ENCODE results near the gene FKBP5.

Gene FKBP5

DNA sequence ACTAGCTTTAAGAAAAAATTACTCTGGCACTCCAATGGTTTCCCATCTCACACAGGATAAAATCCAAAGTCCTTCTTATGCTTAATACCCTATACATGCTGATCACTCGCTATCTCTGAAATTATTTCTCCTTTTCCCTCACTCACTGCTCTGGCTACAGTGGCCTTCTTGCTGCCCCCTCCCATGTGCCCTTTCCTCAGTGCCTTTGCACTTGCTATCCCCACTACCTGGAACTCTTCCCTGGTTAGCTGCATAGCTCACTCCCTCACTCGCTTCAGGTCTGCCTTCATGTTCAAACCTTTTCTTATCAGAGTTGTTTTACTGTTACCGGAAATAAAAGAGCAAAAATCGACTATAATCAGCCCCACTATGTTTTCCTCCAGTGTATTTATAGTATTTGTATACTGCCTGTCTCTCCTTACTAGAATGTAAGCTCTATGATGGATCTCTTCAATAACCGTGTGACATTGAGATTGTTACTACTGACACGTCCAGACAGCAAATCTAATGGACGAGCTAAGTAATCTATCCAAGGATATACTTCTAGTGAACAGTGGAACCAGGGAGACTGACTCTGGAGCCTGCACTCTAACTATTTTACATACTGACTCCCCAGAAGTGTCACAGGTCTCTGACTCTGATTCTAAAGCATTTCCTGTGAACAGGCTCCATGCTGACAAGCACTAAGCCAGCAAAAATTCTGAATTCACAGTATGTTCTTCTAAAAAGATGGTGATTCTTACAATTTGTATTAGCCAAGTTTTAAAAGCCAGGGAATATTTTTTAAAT, 25.1 kb downstream of the FKBP5 start:
- peak; percentile 24 for DNase-seq (ENCODE audit: low read depth)

DNA sequence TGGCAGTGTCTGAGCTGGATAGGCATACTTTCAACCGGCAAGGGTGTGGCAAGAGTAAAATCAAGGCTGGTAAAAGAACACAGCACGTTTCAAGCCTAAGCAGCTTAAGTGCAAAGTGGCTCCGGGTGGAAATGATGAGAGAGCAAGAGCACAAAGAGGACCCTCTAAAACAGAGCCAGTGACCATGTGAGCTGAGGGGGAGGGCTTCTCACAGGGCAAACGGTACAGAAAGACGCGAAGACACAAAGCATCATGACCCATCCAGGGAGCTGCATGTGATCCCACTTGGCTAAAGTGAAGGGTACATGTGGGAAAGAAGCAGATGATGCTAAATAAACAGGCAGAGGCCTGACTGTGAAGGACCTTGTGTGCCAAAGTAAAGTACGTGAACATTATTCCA, 25.7 kb downstream of the FKBP5 start:
- no peak for DNase-seq (ENCODE audit: low read depth)

DNA sequence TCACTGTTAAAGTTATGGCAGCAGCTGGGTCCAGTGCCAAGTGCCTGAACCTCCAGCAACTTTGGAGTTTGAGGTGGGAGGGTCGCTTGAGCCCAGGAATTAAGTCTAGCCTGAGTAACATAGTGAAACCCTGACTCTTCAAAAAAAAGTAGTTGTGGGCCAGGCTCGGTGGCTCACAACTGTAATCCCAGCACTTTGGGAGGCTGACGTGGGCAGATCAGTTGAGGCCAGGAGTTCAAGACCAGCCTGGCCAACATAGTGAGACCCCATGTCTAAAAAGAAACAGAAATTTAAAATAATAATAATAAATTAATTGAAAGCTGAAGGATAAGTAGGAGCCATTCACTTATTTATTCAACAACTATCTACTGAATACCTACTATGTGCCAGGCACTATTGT, 33.8 kb downstream of the FKBP5 start:
- DNase-seq (ENCODE audit: low read depth), result no peak

DNA sequence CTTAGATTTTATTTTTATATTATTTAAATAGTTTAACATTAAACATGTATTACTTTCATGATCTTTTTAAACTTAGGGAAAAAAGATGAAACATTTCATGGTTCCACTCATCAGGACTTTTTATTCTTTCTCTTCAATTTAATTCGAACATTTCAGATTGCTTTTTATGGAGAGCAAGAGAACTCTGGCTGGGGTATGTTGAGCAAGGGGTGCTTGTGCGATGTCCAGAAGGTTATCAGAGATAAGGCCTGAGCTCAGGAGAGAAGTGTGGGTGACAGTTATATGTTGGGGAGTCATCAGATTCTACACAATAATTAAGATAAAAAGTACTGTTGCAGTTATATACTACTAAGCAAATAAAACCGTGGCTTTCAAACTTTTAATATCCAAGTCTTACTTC, 37.5 kb downstream of the FKBP5 start:
- DNase-seq (ENCODE audit: low read depth), result no peak

DNA sequence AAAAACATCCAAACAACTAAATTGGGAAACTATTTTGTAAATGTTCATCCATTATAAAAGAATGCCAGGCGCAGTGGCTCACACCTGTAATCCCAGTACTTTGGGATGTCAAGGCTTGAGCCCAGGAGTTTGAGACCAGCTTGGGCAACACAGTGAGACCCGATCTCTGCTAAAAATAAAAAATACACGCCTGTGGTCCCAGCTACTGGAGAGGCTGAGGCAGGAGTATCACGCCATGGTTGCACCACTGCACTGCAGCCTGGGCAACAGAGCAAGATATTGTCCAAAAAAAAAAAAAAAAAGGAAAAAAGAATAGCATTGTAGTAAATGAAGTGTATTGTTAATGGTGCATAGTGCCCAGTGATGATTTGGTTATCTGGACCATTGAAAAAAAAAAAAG, 38.7 kb downstream of the FKBP5 start:
- no peak for DNase-seq (ENCODE audit: low read depth)

DNA sequence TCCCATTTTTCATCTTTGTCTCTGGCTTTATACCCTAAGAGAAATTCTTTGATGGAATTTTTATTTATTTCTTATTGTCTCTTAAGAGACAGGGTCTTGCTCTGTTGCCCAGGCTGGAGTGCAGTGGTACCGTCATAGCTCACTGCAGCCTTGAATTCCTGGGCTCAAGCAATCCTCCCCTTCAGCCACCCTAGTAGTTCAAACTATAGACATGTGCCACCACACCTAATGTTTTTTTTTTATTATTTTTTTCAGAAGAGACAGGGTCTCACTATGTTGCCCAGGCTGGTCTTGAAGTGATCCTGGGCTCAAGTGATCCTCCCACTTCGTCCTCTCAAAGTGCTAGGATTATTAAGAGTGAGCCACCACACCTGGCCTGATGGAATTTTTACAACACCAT, 40.5 kb downstream of the FKBP5 start:
- DNase-seq (ENCODE audit: low read depth), result no peak

DNA sequence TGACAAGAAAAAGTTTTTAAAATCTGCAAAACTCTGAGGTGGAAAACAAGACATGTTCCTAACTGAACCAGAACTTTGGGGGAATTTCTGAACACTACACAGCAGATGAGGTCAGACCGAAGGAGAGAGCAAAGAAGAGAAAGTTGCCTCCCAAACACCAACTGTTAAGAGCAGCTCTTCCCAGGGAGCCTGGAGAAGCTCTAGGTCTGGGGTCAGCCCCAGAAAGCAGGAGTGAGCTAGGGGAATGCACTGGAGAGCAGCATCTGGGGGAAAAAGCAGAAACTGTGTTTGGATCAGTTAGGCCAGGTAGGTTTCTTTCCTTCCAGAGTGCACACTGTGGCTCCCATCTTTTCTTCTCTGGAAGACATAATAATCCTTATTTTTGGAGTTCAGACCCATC, 41.3 kb downstream of the FKBP5 start:
- DNase-seq (ENCODE audit: low read depth), result no peak

DNA sequence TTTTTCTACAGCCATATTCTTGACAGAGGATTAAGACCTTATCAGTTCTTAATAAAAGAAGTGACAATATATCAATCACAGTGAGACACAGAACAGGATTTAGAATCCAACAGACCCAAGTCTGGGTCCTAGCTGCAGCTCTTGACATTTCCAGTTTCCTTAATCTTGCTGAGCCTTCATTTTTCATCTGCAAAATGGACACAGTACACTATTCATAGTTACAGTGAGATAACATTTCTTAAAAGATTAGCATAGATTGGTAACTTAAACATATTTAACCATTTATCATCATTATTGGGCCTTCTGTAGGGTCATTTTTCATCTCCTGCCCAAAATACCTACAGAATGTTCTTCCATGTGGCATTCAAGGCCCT, 45.6 kb downstream of the FKBP5 start:
- no peak for DNase-seq (ENCODE audit: low read depth)

DNA sequence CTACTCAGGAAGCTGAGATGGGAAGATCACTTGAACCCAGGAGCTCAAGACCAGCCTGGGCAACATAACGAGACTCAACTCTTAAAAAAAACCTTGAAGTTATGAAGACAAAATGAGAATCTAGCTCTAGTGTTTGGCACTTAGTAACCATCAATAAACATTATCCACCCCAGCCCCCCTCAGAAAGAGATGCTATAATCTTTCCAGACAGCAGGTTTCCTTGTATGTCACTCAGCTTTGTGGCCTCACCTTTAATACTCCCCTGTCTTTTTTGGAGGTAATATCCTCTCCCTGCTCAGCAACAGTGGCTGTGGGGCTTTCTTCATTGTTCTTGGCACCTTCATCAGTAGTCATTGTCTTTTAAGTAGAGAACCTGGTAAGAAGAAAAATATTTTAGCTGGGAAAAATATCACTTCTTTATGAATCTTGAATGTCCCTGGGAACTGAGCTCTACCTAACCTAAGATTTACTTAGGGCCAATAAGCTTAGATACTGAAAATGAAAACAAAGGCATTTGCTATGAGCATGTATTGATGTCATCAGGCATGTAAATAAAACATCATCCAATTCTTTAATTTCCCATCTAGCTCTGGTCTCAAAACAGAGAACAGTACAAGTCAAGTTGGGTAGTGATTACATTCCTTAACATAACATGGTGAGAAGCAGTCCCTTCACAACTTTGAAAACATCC, 46.1 kb downstream of the FKBP5 start:
- peak; percentile 35 for DNase-seq (ENCODE audit: low read depth)

DNA sequence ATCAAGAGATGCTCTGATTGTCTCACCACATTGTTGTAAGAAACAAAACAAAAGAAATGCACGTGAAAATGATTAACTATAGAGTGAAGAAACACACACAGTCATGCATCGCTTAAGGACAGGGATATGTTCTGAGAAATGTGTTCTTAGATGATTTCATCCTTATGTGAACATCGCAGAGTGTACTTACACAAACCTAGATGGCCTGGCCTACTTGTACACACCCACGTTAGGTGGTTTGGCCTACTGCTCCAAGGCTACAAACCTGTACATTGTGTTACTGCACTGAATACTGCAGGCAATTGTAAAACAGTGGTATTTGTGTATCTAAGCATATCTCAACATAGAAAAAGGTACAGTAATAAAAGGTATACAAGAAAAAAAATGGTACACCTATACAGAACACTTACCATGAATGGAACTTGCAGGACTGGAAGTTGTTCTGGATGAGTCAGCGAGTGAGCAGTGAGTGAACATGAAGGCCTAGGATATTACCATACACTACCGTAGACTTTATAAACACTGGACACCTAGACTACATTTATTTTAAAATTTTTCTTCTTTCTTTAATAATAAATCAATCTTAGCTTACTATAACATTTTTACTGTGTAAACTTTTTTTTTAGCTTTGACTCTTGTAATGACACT, 48.6 kb downstream of the FKBP5 start:
- DNase-seq (ENCODE audit: low read depth), result peak; percentile 89

DNA sequence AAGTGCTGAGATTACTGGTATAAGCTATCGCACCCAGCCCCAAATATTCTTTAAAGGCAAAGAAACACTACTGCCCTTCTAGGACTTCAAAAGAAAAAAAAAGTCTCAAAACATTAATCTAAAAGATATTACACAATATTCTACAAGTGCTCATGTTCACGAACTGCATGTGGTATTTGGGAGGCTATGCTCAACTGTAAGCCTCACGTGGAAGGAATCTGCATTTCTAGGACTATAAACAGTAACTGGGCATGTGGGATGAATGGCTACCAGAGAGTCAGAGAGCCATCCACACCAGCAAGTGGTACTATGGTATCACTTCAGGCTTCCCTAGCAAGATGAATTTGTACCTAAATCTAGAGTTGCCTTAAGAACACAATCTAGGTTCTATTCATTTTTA, 50.0 kb downstream of the FKBP5 start:
- DNase-seq (ENCODE audit: low read depth), result peak; percentile 34

DNA sequence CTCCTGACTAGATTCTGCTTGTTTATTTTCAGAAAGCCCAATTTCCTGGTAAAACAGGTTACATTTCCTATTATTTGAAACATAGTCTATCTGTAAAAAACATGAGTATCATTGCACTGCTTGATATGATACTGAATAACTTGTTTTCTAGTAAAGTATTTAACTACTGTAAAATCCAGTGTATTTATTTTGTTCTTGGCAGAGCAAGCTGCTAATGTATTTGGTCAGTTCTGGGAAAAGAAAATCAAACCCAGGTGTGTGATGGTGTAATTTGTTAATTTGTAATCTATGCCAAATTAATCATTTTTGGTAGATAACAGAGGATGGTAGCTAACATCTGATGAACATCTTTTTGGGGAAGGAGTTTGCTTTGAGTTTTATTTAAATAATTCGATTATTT, 50.8 kb downstream of the FKBP5 start:
- DNase-seq (ENCODE audit: low read depth), result peak; percentile 40

DNA sequence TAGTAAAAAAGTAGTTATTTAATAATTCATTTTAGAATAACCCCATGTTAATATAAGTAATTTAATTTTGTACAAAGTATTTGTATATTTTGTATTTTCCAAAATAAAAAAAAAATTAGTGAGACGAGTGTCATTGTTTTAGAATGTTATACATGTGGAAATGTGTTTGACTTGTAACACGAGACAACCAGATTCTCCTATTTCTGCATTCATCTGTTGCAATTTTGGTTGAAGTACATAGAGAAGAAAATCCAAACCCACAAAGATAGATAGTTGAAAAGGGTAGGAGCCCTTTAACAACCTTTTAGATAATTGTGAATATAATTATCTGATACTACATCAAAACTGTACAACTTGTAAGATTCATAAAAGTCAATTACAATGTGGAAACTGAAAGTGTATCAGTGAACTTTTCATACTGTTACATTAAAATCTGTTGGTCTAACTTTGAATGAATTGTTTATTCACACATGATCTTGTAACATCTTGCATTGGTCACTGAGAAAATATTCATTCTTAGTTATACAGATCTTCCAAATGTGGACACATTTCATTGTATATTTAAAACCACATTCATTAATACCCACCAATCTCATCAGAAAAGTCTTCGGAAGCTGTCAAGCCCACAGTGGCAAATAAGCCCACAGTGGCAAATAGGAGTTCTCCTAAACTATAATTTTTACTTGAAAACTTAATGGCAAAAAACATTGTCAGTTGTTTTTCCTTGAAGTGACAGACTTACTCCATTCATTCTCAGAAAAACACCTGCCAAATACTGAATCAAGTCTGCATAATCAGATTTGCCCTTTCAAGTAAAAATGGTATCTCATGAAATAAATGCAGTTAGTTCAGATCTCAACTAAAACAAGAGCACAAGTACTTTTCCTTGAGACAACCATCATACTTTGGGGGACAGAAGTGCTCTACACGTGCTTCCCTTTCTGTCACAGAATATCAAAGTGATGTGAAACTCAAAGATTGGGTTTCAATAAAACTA, 52.8 kb downstream of the FKBP5 start:
- DNase-seq (ENCODE audit: low read depth), result peak; percentile 73

DNA sequence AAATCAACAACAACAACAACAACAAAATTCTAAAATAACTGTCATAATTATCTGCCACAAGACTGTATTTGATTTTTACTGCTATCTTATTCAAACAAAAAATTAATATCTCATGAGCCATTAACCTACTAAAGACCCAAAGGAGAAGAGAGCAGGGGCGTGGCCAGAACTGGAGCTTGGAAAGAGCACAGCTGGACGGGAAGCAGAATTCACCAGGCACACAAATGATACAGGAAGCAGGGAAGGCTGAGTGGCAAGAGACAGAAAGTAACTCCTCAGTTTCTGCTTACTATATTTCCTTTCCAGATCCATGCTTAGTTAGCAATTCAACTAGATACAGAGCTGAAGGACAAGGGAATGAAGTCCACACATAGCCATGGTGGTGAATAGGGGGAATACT, 54.4 kb downstream of the FKBP5 start:
- no peak for DNase-seq (ENCODE audit: low read depth)

DNA sequence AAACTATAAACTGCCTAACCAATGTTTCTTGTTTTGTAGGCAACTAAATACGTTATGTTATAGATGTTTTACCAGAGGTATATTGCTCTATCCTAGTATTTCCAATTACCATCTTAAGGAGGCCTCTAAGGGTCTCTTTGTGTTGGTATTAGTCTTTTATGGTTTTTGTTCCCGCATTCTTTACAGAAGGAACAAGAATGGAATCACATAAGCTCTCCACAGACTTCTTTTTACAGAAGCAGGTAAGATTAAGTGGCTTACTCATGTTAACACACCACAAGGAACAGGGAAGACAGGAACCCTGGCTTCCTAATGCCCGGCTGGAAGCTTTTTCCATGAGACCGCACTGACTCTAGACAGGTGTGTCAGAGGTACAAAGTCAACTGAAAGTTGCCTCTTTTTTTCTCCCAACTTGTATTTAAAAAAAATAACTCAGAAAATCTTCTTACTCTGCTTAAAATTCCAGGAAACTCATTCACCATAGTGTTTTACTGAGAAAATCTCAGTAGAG, 55.1 kb downstream of the FKBP5 start:
- DNase-seq (ENCODE audit: low read depth), result no peak

DNA sequence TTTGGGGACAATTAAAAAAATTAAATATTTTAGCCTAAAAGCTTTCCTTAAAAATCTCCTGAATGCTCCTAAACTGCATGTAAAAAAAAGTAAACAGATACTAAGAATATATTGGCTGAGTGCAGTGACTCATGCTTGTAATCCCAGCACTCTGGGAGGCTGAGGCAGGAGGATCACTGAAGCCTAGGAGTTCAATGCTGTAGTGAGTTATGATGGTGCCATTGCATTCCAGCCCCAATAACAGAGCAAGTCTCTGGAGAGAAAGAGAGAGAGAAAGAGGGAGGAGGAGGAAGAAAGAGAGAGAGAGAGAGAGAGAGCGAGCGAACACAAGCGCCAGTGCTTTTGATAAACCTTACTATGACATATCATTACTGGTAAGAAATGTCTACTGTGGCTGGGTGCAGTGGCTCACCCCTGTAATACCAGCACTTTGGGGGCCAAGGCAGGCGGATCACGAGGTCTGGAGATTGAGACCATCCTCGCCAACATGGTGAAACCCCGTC, 58.8 kb downstream of the FKBP5 start:
- DNase-seq (ENCODE audit: low read depth), result no peak

DNA sequence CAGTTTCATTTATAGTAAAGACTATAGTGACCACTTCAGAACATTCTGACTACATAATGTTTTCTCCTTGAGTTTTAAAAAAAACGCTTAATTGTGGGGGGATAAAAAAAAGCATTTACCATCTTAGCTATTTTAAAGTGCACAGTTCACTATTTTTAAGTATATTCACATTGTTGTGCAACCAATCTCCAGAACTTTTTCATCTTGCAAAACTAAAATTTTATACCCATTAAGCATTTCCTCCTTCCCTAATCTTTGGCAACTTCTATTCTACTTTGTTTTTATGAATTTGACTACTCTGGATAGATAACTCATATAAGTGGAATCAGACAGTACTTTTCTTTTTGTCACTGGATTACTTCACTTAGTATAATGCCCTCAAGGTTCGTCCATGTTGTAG, 62.3 kb downstream of the FKBP5 start:
- DNase-seq (ENCODE audit: low read depth), result no peak

DNA sequence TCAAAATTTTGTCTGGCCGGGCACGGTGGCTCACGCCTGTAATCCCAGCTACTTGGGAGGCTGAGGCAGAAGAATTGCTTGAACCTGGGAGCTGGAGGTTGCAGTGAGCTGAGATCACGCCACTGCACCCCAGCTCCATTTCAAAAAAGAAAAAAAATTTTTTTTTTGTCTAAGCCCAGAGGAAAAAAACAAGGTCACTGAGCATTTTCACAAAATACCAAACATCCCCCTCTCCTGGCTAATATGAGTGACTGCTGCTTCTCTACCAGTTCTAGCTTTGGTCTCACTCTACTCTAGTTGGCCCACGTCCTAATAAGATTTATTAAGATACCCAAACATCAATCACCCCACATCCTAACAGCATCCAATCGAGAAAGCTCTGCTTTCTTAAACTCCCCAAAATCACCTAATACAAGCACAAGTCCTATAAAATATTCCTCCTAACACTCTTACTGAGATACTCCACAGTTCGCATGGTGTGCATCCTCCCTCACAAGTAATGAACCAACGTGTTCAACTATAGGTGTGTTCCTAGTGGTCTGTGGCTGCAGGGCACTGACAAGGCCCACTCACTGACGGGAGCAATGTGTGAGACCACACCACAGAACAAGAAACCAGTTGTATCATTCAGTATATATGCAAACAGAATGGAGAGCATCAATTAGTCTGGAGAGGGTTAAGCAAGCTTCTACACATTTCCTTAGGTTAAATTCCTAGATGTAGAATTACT, 64.2 kb downstream of the FKBP5 start:
- DNase-seq (ENCODE audit: low read depth), result no peak

DNA sequence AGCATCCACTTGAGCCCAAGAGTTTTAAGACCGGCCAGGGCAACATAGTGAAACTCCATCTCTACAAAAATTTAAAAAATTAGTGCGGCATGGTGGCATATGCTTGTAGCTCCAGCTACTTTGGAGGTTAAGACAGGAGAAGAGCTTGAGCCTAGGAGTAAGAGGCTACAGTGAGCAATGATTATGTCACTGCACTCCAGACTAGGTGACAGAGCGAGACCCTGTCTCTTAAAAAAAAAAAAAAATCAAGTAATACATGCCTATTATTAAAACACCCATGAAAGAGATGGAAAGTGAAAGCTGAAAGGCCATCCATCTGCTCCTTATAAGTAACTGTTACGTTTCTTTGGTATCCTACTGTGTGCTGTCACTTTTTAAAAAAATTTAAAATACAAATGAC, 66.4 kb downstream of the FKBP5 start:
- DNase-seq (ENCODE audit: low read depth), result no peak

DNA sequence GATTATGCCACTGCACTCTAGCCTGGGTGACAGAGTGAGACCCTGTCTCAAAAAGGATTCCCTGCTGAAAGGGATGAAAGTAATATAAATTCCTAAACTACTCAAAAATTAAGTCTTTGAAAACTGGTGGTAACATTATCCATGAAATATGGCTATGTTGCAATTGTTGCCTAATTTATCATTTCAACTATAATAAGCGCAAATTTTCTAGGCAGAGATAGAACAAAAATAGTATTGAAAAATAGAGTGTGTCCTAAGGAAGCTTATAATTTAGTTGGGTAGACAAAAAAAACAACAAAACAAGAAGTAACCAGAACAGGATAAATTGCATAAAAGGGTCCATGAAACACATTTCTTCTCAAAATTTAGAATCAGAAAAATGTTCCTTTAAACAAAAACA, 68.0 kb downstream of the FKBP5 start:
- DNase-seq (ENCODE audit: low read depth), result peak; percentile 66

DNA sequence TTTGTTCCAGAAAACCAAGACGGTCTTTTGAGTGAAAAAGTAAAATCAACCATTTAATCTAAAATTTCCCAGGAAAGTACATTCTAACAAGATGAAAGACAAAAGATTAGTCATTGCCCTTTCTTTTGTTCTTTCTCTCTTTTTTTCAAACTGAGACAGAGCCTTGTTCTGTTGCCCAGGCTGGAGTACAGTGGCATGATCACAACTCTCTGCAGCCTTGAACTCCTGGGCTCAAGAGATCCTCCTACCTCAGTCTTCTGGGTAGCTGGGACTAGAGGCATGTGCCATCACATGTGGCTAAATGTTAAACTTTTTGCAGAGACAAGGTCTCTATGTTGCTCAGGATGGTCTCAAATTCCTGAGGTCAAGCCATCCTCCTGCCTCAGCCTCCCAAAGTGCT, 75.0 kb downstream of the FKBP5 start:
- DNase-seq (ENCODE audit: low read depth), result no peak

Data from fibroblast of gingiva (primary cell).